HAP-1 (cell line): Measurements from ENCODE around the gene KIF25.
A peak's percentile ranks its signal among the peaks of the same experiment; 100 is the strongest.
"Not testable (repeated sequence)": the region's sequence is repeated elsewhere in the genome, so short reads cannot be mapped to it uniquely, and the experiment has no call there.

Source experiments
- DNase-seq, 2 experiments: peaks; one replicate each; pipeline ENCODE4 v3.0.0-alpha.2; 2016 to 2020; ENCODE audit warnings: low spot score in 2 of 2
- H3K27me3 ChIP-seq: fragments of 250-450 bp; sonication (Bioruptor Pico); 2 replicates; pipeline ENCODE4 v1.5.1; 2020; ENCODE audit warnings: low read depth, mild to moderate bottlenecking, moderate library complexity
- H3K36me3 ChIP-seq: fragments of 250-450 bp; sonication (Bioruptor Pico); replicated peaks from 2 replicates; pipeline ENCODE4 v1.5.1; 2020; ENCODE audit warnings: mild to moderate bottlenecking
- H3K4me1 ChIP-seq: fragments of 250-450 bp; sonication (Bioruptor Pico); 2 replicates; pipeline ENCODE4 v1.5.1; 2020; ENCODE audit warnings: mild to moderate bottlenecking
- H3K4me3 ChIP-seq: fragments of 250-450 bp; sonication (Bioruptor Pico); 2 replicates; pipeline ENCODE4 v1.5.1; 2020; ENCODE audit warnings: mild to moderate bottlenecking, moderate library complexity
- H3K9me3 ChIP-seq: fragments of 250-450 bp; sonication (Bioruptor Pico); 2 replicates; pipeline ENCODE4 v1.5.1; 2020; ENCODE audit warnings: mild to moderate bottlenecking, moderate library complexity
- in situ Hi-C: fragments of 300-500 bp; cut with MboI; formaldehyde crosslinking; loops from 3 replicates; pipeline ENCODE4 v1.14.3; 2020; ENCODE audit warnings: low sequenced_read_pairs, inconsistent platforms, mixed read lengths

KIF25 gene

GRCh38 chr6:167965592-167966539 is 31.6 kb upstream of the KIF25 start:
- H3K4me3 ChIP-seq, result no peak overlapping the region
- no peaks in the 10 kb centered on the region for H3K4me1 ChIP-seq
- DNase-seq, result no peak
- in situ Hi-C loops, result no loop called here
- peaks cover 35% of the 10 kb centered on the region for H3K36me3 ChIP-seq
- H3K9me3 ChIP-seq, result no peaks in the 10 kb centered on the region
- H3K27me3 ChIP-seq, result no peaks in the 10 kb centered on the region

- Histone ChIP-seq H3K27me3 (no peaks in the 10 kb centered on the region), H3K4me1 (no peaks in the 10 kb centered on the region), H3K9me3 (no peaks in the 10 kb centered on the region), H3K36me3 (peaks cover 42% of the 10 kb centered on the region), H3K4me3 (no peak overlapping the region)
- no peak for DNase-seq
- in situ Hi-C loops, result no loop called here
These were observed 30.9 kb upstream of the KIF25 start for GRCh38 chr6:167966540-167966905.

GRCh38 chr6:167968091-167968490 is 29.4 kb upstream of the KIF25 start:
- Histone ChIP-seq H3K4me3 (no peak overlapping the region), H3K36me3 (peaks cover 38% of the 10 kb centered on the region), H3K9me3 (no peaks in the 10 kb centered on the region), H3K4me1 (no peaks in the 10 kb centered on the region), H3K27me3 (no peaks in the 10 kb centered on the region)
- in situ Hi-C loops, result no loop called here
- DNase-seq, result peak; percentile 21 to 73

- H3K27me3 ChIP-seq, result no peaks in the 10 kb centered on the region
- peaks cover 29% of the 10 kb centered on the region for H3K36me3 ChIP-seq
- no peak overlapping the region for H3K4me3 ChIP-seq
- in situ Hi-C loops, result no loop called here
- DNase-seq, result no peak
- no peaks in the 10 kb centered on the region for H3K4me1 ChIP-seq
- H3K9me3 ChIP-seq, result no peaks in the 10 kb centered on the region
These were observed 27.2 kb upstream of the KIF25 start for GRCh38 chr6:167970230-167970629.

- in situ Hi-C loops, result no loop called here
- Histone ChIP-seq H3K27me3 (no peaks in the 10 kb centered on the region), H3K9me3 (no peaks in the 10 kb centered on the region), H3K36me3 (peaks cover 25% of the 10 kb centered on the region), H3K4me1 (no peaks in the 10 kb centered on the region), H3K4me3 (no peak overlapping the region)
- DNase-seq, result no peak
These were observed 25.3 kb upstream of the KIF25 start for GRCh38 chr6:167972193-167972592.

- H3K36me3 ChIP-seq, result peaks cover 19% of the 10 kb centered on the region
- in situ Hi-C loops, result no loop called here
- no peak overlapping the region for H3K4me3 ChIP-seq
- H3K9me3 ChIP-seq, result no peaks in the 10 kb centered on the region
- no peaks in the 10 kb centered on the region for H3K27me3 ChIP-seq
- no peak for DNase-seq
- no peaks in the 10 kb centered on the region for H3K4me1 ChIP-seq
These were observed 24.2 kb upstream of the KIF25 start for GRCh38 chr6:167973148-167973885.

GRCh38 chr6:167974640-167975344 is 22.7 kb upstream of the KIF25 start:
- no peak for DNase-seq
- in situ Hi-C loops, result no loop called here

GRCh38 chr6:167975458-167975857 is 22.0 kb upstream of the KIF25 start:
- in situ Hi-C loops, result no loop called here
- Histone ChIP-seq H3K9me3 (no peaks in the 10 kb centered on the region), H3K4me1 (no peaks in the 10 kb centered on the region), H3K36me3 (peaks cover 7% of the 10 kb centered on the region), H3K27me3 (no peaks in the 10 kb centered on the region), H3K4me3 (no peak overlapping the region)
- DNase-seq, result no peak

More at GRCh38 chr6:167974640-167975344, 22.7 kb upstream of the KIF25 start:
- Histone ChIP-seq H3K27me3 (no peaks in the 10 kb centered on the region), H3K4me3 (no peak overlapping the region), H3K4me1 (no peaks in the 10 kb centered on the region), H3K9me3 (no peaks in the 10 kb centered on the region), H3K36me3 (peaks cover 7% of the 10 kb centered on the region)

- DNase-seq, H3K4me3 ChIP-seq, H3K27me3 ChIP-seq, H3K9me3 ChIP-seq, H3K36me3 ChIP-seq, in situ Hi-C loops, H3K4me1 ChIP-seq: not testable (repeated sequence)
These were observed 21.3 kb upstream of the KIF25 start for GRCh38 chr6:167976116-167976657.

GRCh38 chr6:167976708-167977107 is 20.8 kb upstream of the KIF25 start:
- H3K36me3 ChIP-seq, result no peaks in the 10 kb centered on the region
- in situ Hi-C loops, result no loop called here

GRCh38 chr6:167977717-167978467 is 19.6 kb upstream of the KIF25 start:
- Histone ChIP-seq H3K4me1 (no peaks in the 10 kb centered on the region), H3K9me3 (no peaks in the 10 kb centered on the region), H3K4me3 (no peak overlapping the region), H3K27me3 (no peaks in the 10 kb centered on the region), H3K36me3 (no peaks in the 10 kb centered on the region)
- no peak for DNase-seq
- in situ Hi-C loops, result no loop called here

More at GRCh38 chr6:167976708-167977107, 20.8 kb upstream of the KIF25 start:
- Histone ChIP-seq H3K27me3 (no peaks in the 10 kb centered on the region), H3K9me3 (no peaks in the 10 kb centered on the region), H3K4me3 (no peak overlapping the region), H3K4me1 (no peaks in the 10 kb centered on the region)
- no peak for DNase-seq

- no peaks in the 10 kb centered on the region for H3K36me3 ChIP-seq
- no peaks in the 10 kb centered on the region for H3K4me1 ChIP-seq
- no peaks in the 10 kb centered on the region for H3K27me3 ChIP-seq
- H3K9me3 ChIP-seq, result no peaks in the 10 kb centered on the region
- in situ Hi-C loops, result no loop called here
- H3K4me3 ChIP-seq, result no peak overlapping the region
- no peak for DNase-seq
These were observed 18.9 kb upstream of the KIF25 start for GRCh38 chr6:167978607-167979006.
